Measurements from ENCODE around the gene CAMTA1.
A peak's percentile ranks its signal among the peaks of the same experiment; 100 is the strongest.

The CAMTA1 gene

DNA sequence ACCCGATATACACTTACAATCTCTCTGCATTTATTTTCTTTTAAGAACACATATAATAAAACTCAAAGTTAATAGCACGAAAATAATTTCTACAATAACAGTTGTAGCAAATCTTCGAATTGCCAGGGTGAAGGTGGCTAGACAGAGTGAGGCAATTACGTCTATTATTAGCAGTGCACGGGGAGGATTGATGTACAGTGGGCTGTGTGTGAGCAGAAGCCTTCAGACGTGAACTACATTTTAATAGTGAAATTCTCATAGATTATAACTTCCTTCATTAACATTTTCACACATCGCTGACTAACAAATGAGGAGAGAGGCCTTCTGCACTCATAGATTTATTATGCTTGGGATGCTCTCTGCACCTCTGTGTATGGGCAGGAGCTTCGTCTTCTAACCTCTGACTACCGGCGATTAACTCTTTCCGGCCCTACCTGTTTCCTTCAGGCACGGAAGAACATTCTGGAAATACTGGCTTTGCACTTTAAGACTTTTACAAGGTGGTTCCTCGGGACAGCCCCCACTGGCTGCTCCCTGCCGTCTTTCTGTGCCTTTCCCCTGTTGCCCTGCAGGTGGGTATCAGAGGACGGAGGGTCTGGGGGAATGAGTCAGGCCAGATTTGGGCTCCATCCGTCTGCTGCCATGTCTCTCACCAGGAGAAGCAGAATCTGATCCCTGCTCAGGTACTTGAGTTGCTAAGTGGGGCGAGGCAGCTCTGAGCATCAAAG lies 200.5 kb downstream of the CAMTA1 start:
- CTCF ChIA-PET = no interaction called here
- H3K27ac ChIP-seq = no peak overlapping the region
- no peak for DNase-seq (ENCODE audit: low spot score)
- TF ChIP-seq, protein P1, sequence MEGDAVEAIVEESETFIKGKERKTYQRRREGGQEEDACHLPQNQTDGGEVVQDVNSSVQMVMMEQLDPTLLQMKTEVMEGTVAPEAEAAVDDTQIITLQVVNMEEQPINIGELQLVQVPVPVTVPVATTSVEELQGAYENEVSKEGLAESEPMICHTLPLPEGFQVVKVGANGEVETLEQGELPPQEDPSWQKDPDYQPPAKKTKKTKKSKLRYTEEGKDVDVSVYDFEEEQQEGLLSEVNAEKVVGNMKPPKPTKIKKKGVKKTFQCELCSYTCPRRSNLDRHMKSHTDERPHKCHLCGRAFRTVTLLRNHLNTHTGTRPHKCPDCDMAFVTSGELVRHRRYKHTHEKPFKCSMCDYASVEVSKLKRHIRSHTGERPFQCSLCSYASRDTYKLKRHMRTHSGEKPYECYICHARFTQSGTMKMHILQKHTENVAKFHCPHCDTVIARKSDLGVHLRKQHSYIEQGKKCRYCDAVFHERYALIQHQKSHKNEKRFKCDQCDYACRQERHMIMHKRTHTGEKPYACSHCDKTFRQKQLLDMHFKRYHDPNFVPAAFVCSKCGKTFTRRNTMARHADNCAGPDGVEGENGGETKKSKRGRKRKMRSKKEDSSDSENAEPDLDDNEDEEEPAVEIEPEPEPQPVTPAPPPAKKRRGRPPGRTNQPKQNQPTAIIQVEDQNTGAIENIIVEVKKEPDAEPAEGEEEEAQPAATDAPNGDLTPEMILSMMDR (conservative IDR thresholded peaks at IDR 0.05; ENCODE audit: low read depth) = no peak
- POLR2A ChIA-PET (ENCODE audit: low non-redundant PET) = no interaction called here

- H3K27ac ChIP-seq = no peak overlapping the region
- ChIA-PET POLR2A (ENCODE audit: low non-redundant PET) (no interaction called here), CTCF (no interaction called here)
- TF ChIP-seq, protein P1 (conservative IDR thresholded peaks at IDR 0.05; ENCODE audit: low read depth) = no peak
- no peak for DNase-seq (ENCODE audit: low spot score)
Measured at GRCh38 chr1:6986281-6986680, 201.0 kb downstream of the CAMTA1 start.

DNA sequence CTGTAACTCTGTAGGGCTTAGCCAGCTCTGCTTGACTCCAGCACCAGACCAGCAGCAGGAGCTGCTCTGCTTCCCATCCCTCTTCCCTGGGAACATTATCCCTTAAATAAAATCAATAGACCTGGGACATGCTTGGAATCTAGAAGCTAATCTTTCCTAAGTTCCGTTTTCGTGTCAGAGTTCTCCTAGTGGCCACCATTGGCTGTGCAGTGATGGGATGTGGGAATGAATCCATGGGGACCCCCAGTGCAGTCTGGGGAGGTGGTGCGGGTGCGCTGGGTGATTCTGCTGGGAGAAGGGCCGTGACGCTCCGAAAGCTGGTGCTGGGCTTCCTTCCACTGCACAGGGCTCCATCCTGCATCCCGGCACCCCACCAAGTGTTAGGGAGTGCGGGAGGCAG lies 202.7 kb downstream of the CAMTA1 start:
- TF ChIP-seq, protein P1 (conservative IDR thresholded peaks at IDR 0.05; ENCODE audit: low read depth) = no peak
- POLR2A ChIA-PET (ENCODE audit: low non-redundant PET) = no interaction called here
- no peak for DNase-seq (ENCODE audit: low spot score)
- CTCF ChIA-PET = no interaction called here
- no peak overlapping the region for H3K27ac ChIP-seq

DNA sequence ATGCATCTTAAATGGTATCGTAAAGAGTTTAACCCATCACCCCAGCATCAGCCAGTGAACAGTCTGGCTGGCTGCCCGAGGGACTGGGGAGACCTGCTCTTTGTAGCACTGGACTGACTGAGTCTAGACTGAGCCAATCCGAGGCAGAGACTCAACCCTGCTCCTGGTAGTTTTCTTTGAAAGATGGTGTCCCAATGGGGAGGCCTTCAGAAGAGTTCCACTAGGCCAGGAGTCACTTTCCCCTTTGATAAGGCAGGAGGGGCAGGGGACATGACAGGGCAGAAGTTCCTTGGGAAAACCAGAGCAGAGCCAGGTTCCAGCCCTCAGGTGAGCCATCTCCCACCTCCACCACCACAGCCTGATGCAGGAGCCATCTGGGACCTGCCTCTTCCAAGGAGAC lies 203.5 kb downstream of the CAMTA1 start:
- DNase-seq (ENCODE audit: low spot score) = no peak
- H3K27ac ChIP-seq = no peak overlapping the region
- CTCF ChIA-PET = no interaction called here
- POLR2A ChIA-PET (ENCODE audit: low non-redundant PET) = no interaction called here
- TF ChIP-seq, protein P1 (conservative IDR thresholded peaks at IDR 0.05; ENCODE audit: low read depth) = no peak

DNA sequence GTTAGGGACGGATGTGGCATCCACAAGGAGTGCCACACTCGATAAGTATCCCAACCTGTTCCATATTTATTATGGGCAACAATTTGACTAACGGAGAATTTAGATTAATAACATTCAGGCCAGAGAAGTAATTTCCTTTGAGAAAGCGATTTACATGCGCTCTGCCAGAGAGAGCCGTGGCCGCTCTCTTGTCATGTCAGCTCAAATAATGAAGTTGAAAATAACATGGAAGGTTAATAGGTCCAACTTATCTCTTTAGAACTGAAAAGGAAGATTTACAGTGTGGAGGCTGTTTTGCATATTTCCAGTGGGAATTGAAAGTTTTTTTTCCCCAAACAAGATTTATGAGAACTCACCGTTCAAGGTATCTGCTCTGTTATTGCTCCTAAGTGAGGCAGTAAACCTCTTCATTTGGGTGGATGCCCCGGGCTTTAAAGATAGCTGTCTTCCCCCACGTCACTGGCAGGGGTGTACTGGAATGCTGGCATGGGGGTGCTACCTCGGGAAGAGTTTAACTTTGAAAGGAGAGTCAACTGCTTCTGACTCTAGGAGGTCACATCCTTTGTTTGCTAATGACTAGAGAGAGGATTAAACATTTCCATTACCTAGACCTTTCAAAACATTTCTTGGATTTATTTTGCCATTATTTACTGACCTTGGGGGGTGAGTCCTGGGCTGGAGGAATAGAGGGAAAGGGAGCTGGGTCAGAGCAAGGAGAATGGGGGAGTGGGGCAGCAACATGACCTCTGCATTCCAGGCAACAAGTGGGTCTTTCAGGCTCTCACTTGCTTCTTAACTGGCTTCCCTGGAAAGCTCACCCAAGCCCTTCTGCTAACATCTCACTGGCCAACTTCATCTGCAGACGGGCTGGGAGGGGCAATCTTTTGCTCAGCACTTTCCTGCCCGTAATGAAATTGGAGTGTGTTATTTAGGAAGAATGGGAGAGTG lies 204.2 kb downstream of the CAMTA1 start:
- CTCF ChIA-PET = no interaction called here
- POLR2A ChIA-PET (ENCODE audit: low non-redundant PET) = no interaction called here
- TF ChIP-seq, protein P1 (conservative IDR thresholded peaks at IDR 0.05; ENCODE audit: low read depth) = no peak
- no peak overlapping the region for H3K27ac ChIP-seq
- no peak for DNase-seq (ENCODE audit: low spot score)

DNA sequence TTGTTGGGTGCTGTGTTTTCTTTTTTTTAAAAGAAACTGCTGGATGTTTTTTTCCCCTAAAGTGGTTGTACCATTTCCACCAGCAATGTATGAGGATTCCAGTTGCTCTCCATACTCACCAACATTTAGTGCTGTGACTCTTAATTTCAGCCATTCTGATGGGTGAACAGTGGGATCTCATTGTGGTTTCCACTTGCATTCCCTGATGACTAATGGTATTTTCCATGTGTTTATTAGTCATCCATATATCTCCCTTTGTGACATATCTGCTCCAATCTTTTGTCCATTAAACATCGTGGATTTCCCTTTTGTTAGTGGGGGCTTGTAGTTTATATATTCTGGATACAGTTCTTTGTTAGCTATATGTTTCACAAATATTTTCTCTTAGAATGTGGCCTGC lies 206.0 kb downstream of the CAMTA1 start:
- TF ChIP-seq, protein P1 (conservative IDR thresholded peaks at IDR 0.05; ENCODE audit: low read depth) = no peak
- peak; percentile 73 for DNase-seq (ENCODE audit: low spot score)
- POLR2A ChIA-PET (ENCODE audit: low non-redundant PET) = no interaction called here
- no peak overlapping the region for H3K27ac ChIP-seq
- CTCF ChIA-PET = interaction anchor here (0.6 kb wide), 1 partner anchor 209 kb away, joined by 4 read pairs; no protein-coding TSS in a partner anchor
